PFSK-1 (cell line): Measurements from ENCODE around the gene RAD51B.

Source experiments
- FOXP2 ChIP-seq: optimal IDR thresholded peaks from 2 replicates; pipeline ENCODE3; 2011; ENCODE audit warnings: borderline replicate concordance, control low read depth, inconsistent platforms; ENCODE audit not compliant: insufficient read depth; ENCODE audit errors: extremely low read length, extremely low read depth
- POLR2AphosphoS5 ChIP-seq: IDR thresholded peaks from 2 replicates; pipeline ENCODE4 v1.6.1; 2012; ENCODE audit warnings: low read depth, mild to moderate bottlenecking, control low read depth, low read length, moderate library complexity
- REST ChIP-seq, 2 experiments: IDR thresholded peaks; 2 replicates each; pipeline versions ENCODE4 v1.6.1 to v1.8.0; 2011 to 2012; ENCODE audit warnings: low read depth in 2 of 2, low read length in 2 of 2, control low read depth in 1 of 2, inconsistent platforms in 1 of 2, mild to moderate bottlenecking in 1 of 2, moderate library complexity in 1 of 2; ENCODE audit not compliant: insufficient read depth in 1 of 2
- SIN3A ChIP-seq: IDR thresholded peaks from 2 replicates; pipeline ENCODE4 v1.6.1; 2012; ENCODE audit warnings: mild to moderate bottlenecking, low read length, moderate library complexity, borderline replicate concordance; ENCODE audit not compliant: insufficient read depth
- TAF1 ChIP-seq: IDR thresholded peaks from 2 replicates; pipeline ENCODE4 v1.6.1; 2012; ENCODE audit warnings: low read length, control low read depth, borderline replicate concordance; ENCODE audit not compliant: insufficient read depth

DNA sequence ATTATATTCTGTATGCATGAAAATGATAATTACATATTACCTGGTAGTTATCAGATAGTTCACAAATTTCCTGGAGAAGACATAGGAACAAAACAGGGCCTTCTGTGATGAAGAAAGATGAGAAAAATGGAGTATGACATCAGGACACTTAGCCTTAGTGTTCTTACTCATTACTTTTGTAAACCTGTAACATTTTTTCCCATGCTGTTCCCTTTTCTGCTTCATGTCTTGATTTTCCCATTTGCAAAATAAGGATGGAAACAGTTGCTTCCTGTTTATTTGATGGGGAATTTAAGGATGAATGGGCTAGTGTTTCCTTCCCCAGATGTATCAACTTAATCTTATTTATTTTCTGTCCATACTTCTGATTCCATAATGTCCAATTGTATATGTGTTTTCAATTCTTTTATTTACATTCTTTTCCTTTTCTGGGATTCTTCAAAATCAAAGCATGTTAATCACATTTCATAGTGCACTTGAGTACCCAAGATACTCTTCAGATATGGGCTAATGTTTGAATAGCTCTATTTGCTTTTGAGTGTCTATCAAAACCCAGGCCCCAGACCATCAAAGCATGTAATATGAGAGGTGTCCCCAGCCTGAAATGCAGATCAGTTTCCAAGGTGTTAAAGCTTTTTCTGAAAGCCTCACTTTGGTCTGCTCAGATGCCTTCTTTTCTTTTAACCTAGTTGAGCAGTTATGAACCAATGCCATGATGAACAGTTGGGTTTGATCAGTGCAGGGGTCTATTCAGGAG lies 260.5 kb downstream of the RAD51B start:
- TF ChIP-seq TAF1 (no peak), REST (IDR thresholded peaks at IDR 0.05; ENCODE audit: insufficient read depth in 1 of 2, low read depth in 2 of 2, low read length in 2 of 2) (no peak), SIN3A (no peak), POLR2AphosphoS5 (no peak), FOXP2 (no peak)
